ENCODE data around the gene DUSP8. TPM values are rescaled to one million over a fixed set of nuclear protein-coding genes. Genes with fewer than 3 reads are reported as not detected.

Gene DUSP8
- total RNA-seq, 1 experiment from 2014 or later, result 10.2 TPM

GRCh38 chr11:1563697-1564534, 8.2 kb downstream of the DUSP8 start:
- H3K79me2 ChIP-seq (ENCODE audit: insufficient read depth, low read length), result no peaks in the 10 kb centered on the region
- no peak overlapping the region for H2AFZ ChIP-seq (ENCODE audit: low read depth, low read length, poor library complexity, severe bottlenecking)
- DNase-seq (ENCODE audit: low read depth, low spot score) (no peak), ATAC-seq (no peak)
- no peak overlapping the region for H3K4me2 ChIP-seq (ENCODE audit: low read length)
- no peak overlapping the region for H3K9ac ChIP-seq (ENCODE audit: low read length)
- no peak overlapping the region for H3K27ac ChIP-seq (ENCODE audit: low read depth, low read length)
- H4K20me1 ChIP-seq (ENCODE audit: insufficient read depth), result no peaks in the 10 kb centered on the region
- POLR2A ChIA-PET, result no interaction called here
- no peaks in the 10 kb centered on the region for H3K9me2 ChIP-seq (ENCODE audit: insufficient read depth)
- H3K27me3 ChIP-seq (ENCODE audit: insufficient read depth, low read length), result no peaks in the 10 kb centered on the region
- no peaks in the 10 kb centered on the region for H3K9me3 ChIP-seq (ENCODE audit: control insufficient read depth in 1 of 2, insufficient read depth in 1 of 2, low read depth in 1 of 2, low read length in 2 of 2)
- RAD21 ChIA-PET (ENCODE audit: low non-redundant PET in 1 of 2, low total read pairs in 2 of 2, uncharacterized antibody in 2 of 2, unreplicated experiment in 2 of 2), result no interaction called here
- H3K4me3 ChIP-seq (replicated peaks in 1 of 2; ENCODE audit: low read depth in 1 of 2, low read length in 2 of 2), result no peak overlapping the region
- H3K4me1 ChIP-seq (ENCODE audit: control insufficient read depth in 1 of 2, insufficient read depth in 2 of 2, low read length in 2 of 2), result peaks cover 14 to 15% of the 10 kb centered on the region in 2 experiments
- TF ChIP-seq JUND (IDR thresholded peaks at IDR 0.05), result no peak
- TF ChIP-seq CEBPB (IDR thresholded peaks at IDR 0.05; ENCODE audit: low read depth), result no peak
- TF ChIP-seq RAD21 (IDR thresholded peaks at IDR 0.05; ENCODE audit: low read depth), result no peak
- TF ChIP-seq FOSL1 (IDR thresholded peaks at IDR 0.05; ENCODE audit: low read depth), result no peak
- no peak for TF ChIP-seq SP1 (IDR thresholded peaks at IDR 0.05; ENCODE audit: low read depth)
- no peak for TF ChIP-seq EZH2 (IDR thresholded peaks at IDR 0.05)
- TF ChIP-seq POLR2A (IDR thresholded peaks at IDR 0.05; ENCODE audit: borderline replicate concordance, extremely low read depth, insufficient read depth, insufficient read length), result no peak
- no peak for TF ChIP-seq TCF7L2 (IDR thresholded peaks at IDR 0.05; ENCODE audit: borderline replicate concordance, extremely low read depth, insufficient read depth, insufficient read length)
- no peaks in the 10 kb centered on the region; a peak in 1 of 4 replicates for H3K36me3 ChIP-seq (ENCODE audit: control insufficient read depth in 1 of 2, insufficient read depth in 2 of 2, low read length in 2 of 2)
- CTCF ChIA-PET, result interaction anchor here (0.9 to 1.7 kb wide), 3 partner anchors 11 to 31 kb away, joined by 3 to 7 read pairs (median 3); no protein-coding TSS in a partner anchor
- BruUV-seq (replicated peaks), result no TSS peak
- intact Hi-C loops (cut with micrococcal nuclease), result no loop called here

GRCh38 chr11:1563149-1563638, 8.9 kb downstream of the DUSP8 start:
- no TSS peak for BruUV-seq (replicated peaks)
- no peaks in the 10 kb centered on the region for H3K9me3 ChIP-seq (ENCODE audit: control insufficient read depth in 1 of 2, insufficient read depth in 1 of 2, low read depth in 1 of 2, low read length in 2 of 2)
- peaks cover 20 to 22% of the 10 kb centered on the region in 2 experiments for H3K4me1 ChIP-seq (ENCODE audit: control insufficient read depth in 1 of 2, insufficient read depth in 2 of 2, low read length in 2 of 2)
- H3K27me3 ChIP-seq (ENCODE audit: insufficient read depth, low read length), result no peaks in the 10 kb centered on the region
- ChIA-PET POLR2A (no interaction called here), RAD21 (ENCODE audit: low non-redundant PET in 1 of 2, low total read pairs in 2 of 2, uncharacterized antibody in 2 of 2, unreplicated experiment in 2 of 2) (no interaction called here), CTCF (interaction anchor here (0.9 kb wide), 1 partner anchor 11 kb away, joined by 3 read pairs; no protein-coding TSS in a partner anchor)
- H3K27ac ChIP-seq (ENCODE audit: low read depth, low read length), result no peak overlapping the region
- H3K4me3 ChIP-seq (replicated peaks in 1 of 2; ENCODE audit: low read depth in 1 of 2, low read length in 2 of 2), result no peak overlapping the region
- H2AFZ ChIP-seq (ENCODE audit: low read depth, low read length, poor library complexity, severe bottlenecking), result no peak overlapping the region
- H3K36me3 ChIP-seq (ENCODE audit: control insufficient read depth in 1 of 2, insufficient read depth in 2 of 2, low read length in 2 of 2), result no peaks in the 10 kb centered on the region; a peak in 1 of 4 replicates
- ATAC-seq, result no peak
- no peak overlapping the region for H3K9ac ChIP-seq (ENCODE audit: low read length)
- no peaks in the 10 kb centered on the region for H3K79me2 ChIP-seq (ENCODE audit: insufficient read depth, low read length)
- no peak for DNase-seq (ENCODE audit: low read depth, low spot score)
- intact Hi-C loops (cut with micrococcal nuclease), result no loop called here
- no peak for TF ChIP-seq CBX3 (IDR thresholded peaks at IDR 0.05; ENCODE audit: low read depth)
- no peak for TF ChIP-seq FOSL1 (IDR thresholded peaks at IDR 0.05; ENCODE audit: low read depth)
- no peak for TF ChIP-seq EZH2 (IDR thresholded peaks at IDR 0.05)
- no peak for TF ChIP-seq ELF1 (IDR thresholded peaks at IDR 0.05; ENCODE audit: borderline replicate concordance, low read depth)
- TF ChIP-seq ATF3 (IDR thresholded peaks at IDR 0.05), result no peak
- no peak for TF ChIP-seq TCF7L2 (IDR thresholded peaks at IDR 0.05; ENCODE audit: borderline replicate concordance, extremely low read depth, insufficient read depth, insufficient read length)
- no peak for TF ChIP-seq EGR1 (IDR thresholded peaks at IDR 0.05; ENCODE audit: low read depth)
- no peak for TF ChIP-seq ZBTB33 (IDR thresholded peaks at IDR 0.05; ENCODE audit: extremely low read depth, insufficient replicate concordance, low read length)
- no peaks in the 10 kb centered on the region for H3K9me2 ChIP-seq (ENCODE audit: insufficient read depth)
- H3K4me2 ChIP-seq (ENCODE audit: low read length), result no peak overlapping the region
- no peaks in the 10 kb centered on the region for H4K20me1 ChIP-seq (ENCODE audit: insufficient read depth)

All from HCT116 (cell line).